CD4-positive, alpha-beta T cell (primary cell): Measurements from ENCODE around the gene CA6. TPM values are rescaled to one million over a fixed set of nuclear protein-coding genes. Genes with fewer than 3 reads are reported as not detected.
"Not testable (repeated sequence)": the region's sequence is repeated elsewhere in the genome, so short reads cannot be mapped to it uniquely, and the experiment has no call there.

Experiments used
- ATAC-seq: fragments of 200-7000 bp; cut with Tn5 transposase; one replicate; pipeline ENCODE4 v1.10.0; 2022; ENCODE audit warnings: mild to moderate bottlenecking; ENCODE audit not compliant: poor library complexity
- CTCF ChIA-PET: fragments of 350-600 bp; sonication (Branson Sonifier 250); formaldehyde crosslinking; loops from one replicate; lab custom pipeline; 2021; ENCODE audit warnings: antibody characterized with exemption, inconsistent platforms; lab: Charles Lee
- POLR2A ChIA-PET: fragments of 350-600 bp; sonication (Branson Sonifier 250); formaldehyde crosslinking; loops from one replicate; lab custom pipeline; 2021; ENCODE audit warnings: antibody characterized with exemption, inconsistent platforms; lab: Charles Lee
- DNase-seq, 14 experiments: peaks; one replicate each; pipeline ENCODE4 v3.0.0-alpha.2; 2013 to 2020; ENCODE audit warnings: mixed read lengths in 2 of 14
- H3K27ac ChIP-seq, 2 donors: one replicate each; pipeline versions ENCODE4 v1.5.1 to v1.7.0; 2013; ENCODE audit warnings: low read length in 2 of 2, low read depth in 1 of 2, mild to moderate bottlenecking in 1 of 2
- H3K27me3 ChIP-seq, 2 experiments: 1 replicate in 1 of 2; 2 replicates in 1 of 2; pipeline versions ENCODE4 v1.6.1 to v1.7.0; 2013; ENCODE audit warnings: low read length in 2 of 2, control low read depth in 1 of 2, mild to moderate bottlenecking in 1 of 2, moderate library complexity in 1 of 2; ENCODE audit not compliant: insufficient read depth in 2 of 2, control insufficient read depth in 1 of 2
- H3K36me3 ChIP-seq: one replicate; pipeline ENCODE4 v1.6.1; 2013; ENCODE audit warnings: low read length, control low read depth; ENCODE audit not compliant: insufficient read depth
- H3K4me1 ChIP-seq: one replicate; pipeline ENCODE4 v1.6.1; 2013; ENCODE audit warnings: low read length, control low read depth; ENCODE audit not compliant: insufficient read depth
- H3K4me3 ChIP-seq: one replicate; pipeline ENCODE4 v1.5.1; 2013; ENCODE audit warnings: mild to moderate bottlenecking, low read length, moderate library complexity
- H3K9me3 ChIP-seq, 2 experiments: 1 replicate in 1 of 2; 2 replicates in 1 of 2; pipeline versions ENCODE4 v1.6.1 to v1.7.0; 2013; ENCODE audit warnings: low read length in 2 of 2, mild to moderate bottlenecking in 2 of 2, control low read depth in 1 of 2, moderate library complexity in 1 of 2; ENCODE audit not compliant: control insufficient read depth in 1 of 2, insufficient read depth in 1 of 2
- H3K27ac Mint-ChIP-seq: one replicate; pipeline ENCODE4 v1.8.0; 2020; ENCODE audit warnings: mixed read lengths
- H3K27me3 Mint-ChIP-seq: one replicate; pipeline ENCODE4 v1.8.0; 2021; ENCODE audit warnings: mixed read lengths
- H3K36me3 Mint-ChIP-seq: one replicate; pipeline ENCODE4 v1.8.0; 2021; ENCODE audit warnings: low read depth, mixed read lengths
- H3K4me1 Mint-ChIP-seq: one replicate; pipeline ENCODE4 v1.8.0; 2021; ENCODE audit warnings: low read depth, mixed read lengths
- H3K4me3 Mint-ChIP-seq: one replicate; pipeline ENCODE4 v1.8.0; 2020; ENCODE audit warnings: mild to moderate bottlenecking, mixed read lengths
- H3K9me3 Mint-ChIP-seq: one replicate; pipeline ENCODE4 v1.8.0; 2020; ENCODE audit warnings: mixed read lengths
- CTCF ChIP-seq: fragments of 200-600 bp; IDR thresholded peaks from one replicate; pipeline ENCODE4 v1.8.0; 2022; ENCODE audit warnings: antibody characterized with exemption, mild to moderate bottlenecking
- intact Hi-C, 2 experiments: fragments of 100-400 bp; cut with DNase I in 1 of 2; cut with micrococcal nuclease in 1 of 2; formaldehyde crosslinking; loops; one replicate each; pipeline versions ENCODE4 v1.15.1 to v1.9.0; 2023 to 2025; cut with DNase I, micrococcal nuclease
- total RNA-seq, 174 experiments: library from RNA in 2 of 174; stranded (reverse) in 2 of 174; gene quantifications; one replicate each; pipeline ENCODE4 v1.2.3 and lab custom pipeline; 2021 to 2026

The CA6 gene
- total RNA-seq, 2 experiments from 2014 or later, result 0.20 TPM; not detected in 1

DNA sequence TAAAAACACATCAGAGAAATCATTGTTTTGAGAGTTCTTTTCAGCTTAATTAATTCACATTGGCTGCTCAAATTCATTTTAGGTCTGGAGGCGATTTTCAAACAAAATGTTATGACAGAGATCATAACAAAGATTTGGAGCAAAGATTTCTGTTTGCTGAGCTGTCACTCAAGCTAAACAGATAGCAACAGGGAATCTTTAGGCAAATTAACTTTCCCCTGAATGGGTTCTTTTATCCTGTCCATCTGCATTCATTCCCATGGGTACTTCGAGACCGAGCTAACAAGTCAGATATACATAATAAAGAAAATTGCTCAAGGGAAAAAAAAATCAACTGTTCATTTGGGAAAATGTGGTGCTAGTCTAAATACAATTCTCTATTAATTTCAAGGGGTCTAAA is 30.2 kb upstream of the CA6 start:
- ChIA-PET POLR2A (no interaction called here), CTCF (interaction anchor here (0.8 to 2.2 kb wide), 3 partner anchors 55 to 91 kb away, joined by 3 to 20 read pairs (median 3); no protein-coding TSS in a partner anchor)
- DNase-seq, result no peak
- Mint-ChIP-seq H3K27me3 (no peaks in the 10 kb centered on the region), H3K27ac (no peak overlapping the region), H3K9me3 (no peaks in the 10 kb centered on the region), H3K4me3 (no peak overlapping the region), H3K36me3 (no peaks in the 10 kb centered on the region), H3K4me1 (peaks cover 5% of the 10 kb centered on the region)
- intact Hi-C loops, result loop anchor here in 1 of 2 experiments (5.0 kb wide), 2 partner anchors 182 to 282 kb away; no protein-coding TSS in a partner anchor
- ATAC-seq, result no peak
- H3K27me3 ChIP-seq, result peaks cover 0 to 6% of the 10 kb centered on the region in 2 experiments
- H3K9me3 ChIP-seq, result peaks cover 0 to 4% of the 10 kb centered on the region in 2 experiments
- no peak overlapping the region for H3K4me3 ChIP-seq
- TF ChIP-seq CTCF, result no peak
- H3K36me3 ChIP-seq, result no peaks in the 10 kb centered on the region
- peaks cover 12% of the 10 kb centered on the region for H3K4me1 ChIP-seq
- H3K27ac ChIP-seq, result no peak overlapping the region

DNA sequence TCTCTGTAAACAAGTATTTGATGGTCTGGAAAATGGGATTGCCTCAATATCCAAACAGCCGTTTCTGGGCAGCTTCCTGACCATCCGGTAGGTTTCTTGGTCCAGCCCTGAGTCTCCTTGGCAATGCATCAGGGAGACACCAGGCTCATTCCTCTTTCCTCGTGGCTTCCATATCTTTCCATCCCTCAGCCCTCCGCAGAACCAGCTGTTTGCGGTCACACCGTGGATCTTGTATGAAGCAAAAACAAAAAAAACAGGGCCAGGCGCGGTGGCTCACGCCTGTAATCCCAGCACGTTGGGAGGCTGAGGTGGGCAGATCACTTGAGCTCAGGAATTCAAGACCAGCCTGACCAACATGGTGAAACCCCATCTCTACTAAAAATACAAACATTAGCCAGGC is 28.1 kb upstream of the CA6 start:
- intact Hi-C loops, result loop anchor here in 1 of 2 experiments (5.0 kb wide), 2 partner anchors 180 to 280 kb away; no protein-coding TSS in a partner anchor
- ATAC-seq, H3K9me3 ChIP-seq, H3K4me3 ChIP-seq, H3K4me3 Mint-ChIP-seq, H3K9me3 Mint-ChIP-seq, H3K36me3 ChIP-seq, H3K27ac ChIP-seq, H3K27me3 Mint-ChIP-seq, H3K36me3 Mint-ChIP-seq, DNase-seq, H3K27ac Mint-ChIP-seq, H3K27me3 ChIP-seq: not testable (repeated sequence)
- H3K4me1 ChIP-seq, result peaks cover 24% of the 10 kb centered on the region
- ChIA-PET CTCF (interaction anchor here (0.9 to 4.9 kb wide), 14 partner anchors 10 to 191 kb away, joined by 3 to 66 read pairs (median 4); partner anchors contain the start of gene ENO1), POLR2A (interaction anchor here (1.0 to 1.5 kb wide), 5 partner anchors 27 to 87 kb away, joined by 3 to 7 read pairs (median 6); partner anchors contain the start of gene ENO1)
- peaks cover 15% of the 10 kb centered on the region for H3K4me1 Mint-ChIP-seq

GRCh38 chr1:8922962-8923361 is 22.7 kb upstream of the CA6 start:
- POLR2A ChIA-PET, result no interaction called here
- Mint-ChIP-seq H3K4me1 (peaks cover 14% of the 10 kb centered on the region), H3K27ac (no peak overlapping the region), H3K27me3 (no peaks in the 10 kb centered on the region), H3K36me3 (no peaks in the 10 kb centered on the region), H3K9me3 (no peaks in the 10 kb centered on the region), H3K4me3 (no peak overlapping the region)
- DNase-seq, result no peak
- intact Hi-C loops, result no loop called here
- H3K4me1 ChIP-seq, result peaks cover 35% of the 10 kb centered on the region
- CTCF ChIA-PET, result no interaction called here
- no peak overlapping the region for H3K4me3 ChIP-seq
- no peak for ATAC-seq
- H3K27me3 ChIP-seq, result no peaks in the 10 kb centered on the region
- no peak for TF ChIP-seq CTCF
- no peaks in the 10 kb centered on the region for H3K36me3 ChIP-seq
- H3K27ac ChIP-seq, result no peak overlapping the region
- peaks cover 0 to 9% of the 10 kb centered on the region in 2 experiments for H3K9me3 ChIP-seq

DNA sequence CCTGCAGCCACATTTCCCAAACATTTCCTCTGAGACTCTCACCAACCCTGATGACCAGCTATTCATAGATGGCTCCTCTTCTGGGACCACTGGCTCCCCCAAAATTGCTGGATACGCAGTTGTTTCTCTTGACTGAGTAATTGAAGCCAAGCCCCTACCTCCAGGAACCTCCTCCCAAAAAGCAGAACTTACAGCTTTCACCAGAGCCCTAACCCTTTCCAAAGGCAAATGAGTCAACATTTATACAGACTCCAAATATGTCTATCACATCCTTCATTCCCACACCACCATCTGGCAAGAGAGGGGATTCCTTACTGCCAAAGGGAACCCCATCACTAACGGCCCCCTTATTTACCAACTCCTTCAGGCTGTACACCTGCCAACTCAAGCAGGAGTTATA is 20.3 kb upstream of the CA6 start:
- ATAC-seq, result no peak
- Mint-ChIP-seq H3K27me3 (no peaks in the 10 kb centered on the region), H3K36me3 (no peaks in the 10 kb centered on the region), H3K4me1 (peaks cover 9% of the 10 kb centered on the region), H3K9me3 (no peaks in the 10 kb centered on the region), H3K4me3 (no peak overlapping the region), H3K27ac (no peak overlapping the region)
- Histone ChIP-seq H3K27ac (no peak overlapping the region), H3K9me3 (peaks cover 0 to 9% of the 10 kb centered on the region in 2 experiments), H3K27me3 (no peaks in the 10 kb centered on the region), H3K36me3 (no peaks in the 10 kb centered on the region), H3K4me3 (no peak overlapping the region), H3K4me1 (peaks cover 34% of the 10 kb centered on the region)
- TF ChIP-seq CTCF, result no peak
- no peak for DNase-seq
- ChIA-PET CTCF (interaction anchor here (1.0 kb wide), 1 partner anchor 79 kb away, joined by 3 read pairs; no protein-coding TSS in a partner anchor), POLR2A (no interaction called here)
- intact Hi-C loops, result no loop called here
